Measurements from ENCODE around the gene TCFL5.

DNA sequence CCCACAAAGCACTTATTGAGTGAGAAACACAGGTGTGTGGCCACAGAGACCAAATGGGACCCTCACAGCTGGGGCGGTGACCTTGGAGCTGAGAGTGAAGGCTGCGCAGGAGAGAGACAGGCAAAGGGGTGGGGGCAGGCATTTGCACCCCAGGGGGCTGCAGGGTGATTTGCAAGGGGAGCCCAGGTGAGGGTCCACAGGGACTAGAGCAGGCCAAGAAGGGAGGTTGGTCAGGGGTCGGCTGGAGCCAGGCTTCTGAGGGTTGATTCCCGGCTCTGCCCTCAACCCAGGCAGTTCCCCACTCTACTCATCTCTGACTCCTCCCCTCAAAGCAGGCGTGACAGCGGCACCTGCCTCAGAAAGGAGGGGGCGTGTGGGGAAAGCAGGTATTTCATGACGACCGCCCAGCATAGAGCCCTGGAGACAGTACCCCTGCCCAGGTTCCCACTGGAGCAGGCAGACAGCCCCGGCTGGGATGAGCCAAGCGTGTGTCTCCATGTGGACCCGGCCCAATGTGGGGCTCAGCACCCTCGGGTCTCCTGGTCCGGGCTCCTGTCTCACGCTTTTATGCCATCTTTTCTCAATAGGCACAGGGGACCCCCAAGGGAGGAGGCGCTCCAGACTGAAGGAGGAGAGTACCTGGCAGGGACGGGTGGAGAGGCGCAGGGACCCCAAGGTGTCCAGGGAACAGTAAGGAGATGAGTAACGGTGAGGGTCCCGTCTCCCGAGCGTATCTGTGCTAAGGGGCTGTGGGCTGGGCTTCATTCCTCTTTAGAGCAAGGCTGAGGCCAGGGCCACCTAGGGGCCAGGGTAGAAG lies 68.5 kb downstream of the TCFL5 start:
- TF ChIP-seq, protein P1, sequence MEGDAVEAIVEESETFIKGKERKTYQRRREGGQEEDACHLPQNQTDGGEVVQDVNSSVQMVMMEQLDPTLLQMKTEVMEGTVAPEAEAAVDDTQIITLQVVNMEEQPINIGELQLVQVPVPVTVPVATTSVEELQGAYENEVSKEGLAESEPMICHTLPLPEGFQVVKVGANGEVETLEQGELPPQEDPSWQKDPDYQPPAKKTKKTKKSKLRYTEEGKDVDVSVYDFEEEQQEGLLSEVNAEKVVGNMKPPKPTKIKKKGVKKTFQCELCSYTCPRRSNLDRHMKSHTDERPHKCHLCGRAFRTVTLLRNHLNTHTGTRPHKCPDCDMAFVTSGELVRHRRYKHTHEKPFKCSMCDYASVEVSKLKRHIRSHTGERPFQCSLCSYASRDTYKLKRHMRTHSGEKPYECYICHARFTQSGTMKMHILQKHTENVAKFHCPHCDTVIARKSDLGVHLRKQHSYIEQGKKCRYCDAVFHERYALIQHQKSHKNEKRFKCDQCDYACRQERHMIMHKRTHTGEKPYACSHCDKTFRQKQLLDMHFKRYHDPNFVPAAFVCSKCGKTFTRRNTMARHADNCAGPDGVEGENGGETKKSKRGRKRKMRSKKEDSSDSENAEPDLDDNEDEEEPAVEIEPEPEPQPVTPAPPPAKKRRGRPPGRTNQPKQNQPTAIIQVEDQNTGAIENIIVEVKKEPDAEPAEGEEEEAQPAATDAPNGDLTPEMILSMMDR (IDR thresholded peaks at IDR 0.05), result no peak
- no peak for TF ChIP-seq EP300 (IDR thresholded peaks at IDR 0.05)
- no peak for TF ChIP-seq POLR2A (IDR thresholded peaks at IDR 0.05; ENCODE audit: low read depth)
